Measurements from ENCODE around the gene TTLL8. TPM values are rescaled to one million over a fixed set of nuclear protein-coding genes. Genes with fewer than 3 reads are reported as not detected.

Gene TTLL8
- total RNA-seq, 4 donors from 2014 or later: not detected

DNA sequence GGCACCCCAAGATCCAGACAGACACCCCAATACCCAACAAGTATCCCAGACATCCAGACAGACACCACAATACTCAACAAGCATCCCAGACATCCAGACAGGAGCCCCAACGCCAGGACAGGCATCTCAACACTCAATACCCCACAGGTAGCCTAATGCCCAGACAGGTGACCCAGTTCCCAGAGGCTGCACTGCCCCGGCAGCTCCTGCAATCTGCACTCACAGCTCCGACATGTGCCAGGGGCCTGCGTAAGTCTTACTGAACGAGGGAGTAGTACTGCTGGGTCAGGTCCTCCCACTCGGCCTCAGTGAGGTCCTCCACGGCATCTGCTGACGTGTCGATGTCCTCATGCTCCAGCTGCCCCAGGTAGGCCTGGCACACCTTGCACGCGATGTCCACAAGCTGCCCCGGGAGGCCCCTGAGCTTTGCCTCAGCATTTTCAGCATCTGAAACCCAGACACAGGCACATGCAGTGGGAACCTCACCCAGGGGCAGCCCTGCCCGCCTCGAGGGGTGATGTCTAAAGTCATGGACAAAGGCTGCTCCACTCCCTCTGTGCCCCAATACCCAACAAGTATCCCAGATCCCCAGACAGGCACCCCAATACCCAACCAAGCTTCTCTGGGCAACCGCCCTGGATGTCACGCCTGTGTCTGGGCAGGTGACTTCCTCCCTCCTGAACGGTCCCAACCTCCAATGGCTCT lies 16.6 kb downstream of the TTLL8 start:
- no peak for DNase-seq (ENCODE audit: extremely low spot score)
- peaks cover 0 to 71% (median 5%) of the 10 kb centered on the region in 4 donors for H3K27me3 ChIP-seq
- H3K27ac ChIP-seq (replicated peaks in 1 of 4): no peak overlapping the region
- TF ChIP-seq, protein P1, sequence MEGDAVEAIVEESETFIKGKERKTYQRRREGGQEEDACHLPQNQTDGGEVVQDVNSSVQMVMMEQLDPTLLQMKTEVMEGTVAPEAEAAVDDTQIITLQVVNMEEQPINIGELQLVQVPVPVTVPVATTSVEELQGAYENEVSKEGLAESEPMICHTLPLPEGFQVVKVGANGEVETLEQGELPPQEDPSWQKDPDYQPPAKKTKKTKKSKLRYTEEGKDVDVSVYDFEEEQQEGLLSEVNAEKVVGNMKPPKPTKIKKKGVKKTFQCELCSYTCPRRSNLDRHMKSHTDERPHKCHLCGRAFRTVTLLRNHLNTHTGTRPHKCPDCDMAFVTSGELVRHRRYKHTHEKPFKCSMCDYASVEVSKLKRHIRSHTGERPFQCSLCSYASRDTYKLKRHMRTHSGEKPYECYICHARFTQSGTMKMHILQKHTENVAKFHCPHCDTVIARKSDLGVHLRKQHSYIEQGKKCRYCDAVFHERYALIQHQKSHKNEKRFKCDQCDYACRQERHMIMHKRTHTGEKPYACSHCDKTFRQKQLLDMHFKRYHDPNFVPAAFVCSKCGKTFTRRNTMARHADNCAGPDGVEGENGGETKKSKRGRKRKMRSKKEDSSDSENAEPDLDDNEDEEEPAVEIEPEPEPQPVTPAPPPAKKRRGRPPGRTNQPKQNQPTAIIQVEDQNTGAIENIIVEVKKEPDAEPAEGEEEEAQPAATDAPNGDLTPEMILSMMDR (IDR thresholded peaks at IDR 0.05): no peak
- no peak for TF ChIP-seq POLR2AphosphoS5 (IDR thresholded peaks at IDR 0.05)
- TF ChIP-seq EP300 (IDR thresholded peaks at IDR 0.05): no peak
- TF ChIP-seq POLR2A (IDR thresholded peaks at IDR 0.05; ENCODE audit: low read depth): no peak
- intact Hi-C loops (cut with DNase I): no loop called here
- H3K36me3 ChIP-seq: no peaks in the 10 kb centered on the region
- H3K4me3 ChIP-seq: no peak overlapping the region
- no peaks in the 10 kb centered on the region for H3K4me1 ChIP-seq
- 87% methylated on average over 12 of the region's 17 CpGs for WGBS
- peaks cover 0 to 12% (median 7%) of the 10 kb centered on the region in 4 donors for H3K9me3 ChIP-seq

DNA sequence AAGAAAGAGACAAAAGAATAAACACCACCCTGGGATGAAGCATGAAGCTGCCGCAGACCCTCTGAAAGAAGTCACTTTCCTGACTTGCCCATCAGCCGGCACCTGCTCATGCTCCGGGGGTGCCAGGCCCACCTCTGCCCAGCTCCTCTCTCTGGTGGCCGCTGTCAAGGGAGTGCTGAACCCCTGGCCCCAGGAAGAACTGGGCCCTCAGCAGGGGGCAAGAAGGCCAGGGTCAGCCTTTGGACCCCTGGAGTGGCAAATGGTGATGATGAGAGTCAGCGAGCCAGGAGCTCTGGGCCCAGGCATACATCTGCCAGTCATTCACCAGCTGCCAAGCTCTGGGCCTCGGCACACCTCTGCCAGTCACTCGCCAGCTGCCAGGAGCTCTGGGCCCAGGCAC lies 17.4 kb downstream of the TTLL8 start:
- Histone ChIP-seq H3K9me3 (peaks cover 0 to 12% (median 7%) of the 10 kb centered on the region in 4 donors), H3K36me3 (no peaks in the 10 kb centered on the region), H3K27me3 (peaks cover 0 to 67% (median 5%) of the 10 kb centered on the region in 4 donors), H3K4me1 (no peaks in the 10 kb centered on the region), H3K4me3 (no peak overlapping the region), H3K27ac (replicated peaks in 1 of 4) (no peak overlapping the region)
- DNase-seq (ENCODE audit: extremely low spot score): no peak
- no peak for TF ChIP-seq POLR2A (IDR thresholded peaks at IDR 0.05; ENCODE audit: low read depth)
- WGBS: 88% methylated on average over 6 of the region's 7 CpGs
- intact Hi-C loops (cut with DNase I): no loop called here

DNA sequence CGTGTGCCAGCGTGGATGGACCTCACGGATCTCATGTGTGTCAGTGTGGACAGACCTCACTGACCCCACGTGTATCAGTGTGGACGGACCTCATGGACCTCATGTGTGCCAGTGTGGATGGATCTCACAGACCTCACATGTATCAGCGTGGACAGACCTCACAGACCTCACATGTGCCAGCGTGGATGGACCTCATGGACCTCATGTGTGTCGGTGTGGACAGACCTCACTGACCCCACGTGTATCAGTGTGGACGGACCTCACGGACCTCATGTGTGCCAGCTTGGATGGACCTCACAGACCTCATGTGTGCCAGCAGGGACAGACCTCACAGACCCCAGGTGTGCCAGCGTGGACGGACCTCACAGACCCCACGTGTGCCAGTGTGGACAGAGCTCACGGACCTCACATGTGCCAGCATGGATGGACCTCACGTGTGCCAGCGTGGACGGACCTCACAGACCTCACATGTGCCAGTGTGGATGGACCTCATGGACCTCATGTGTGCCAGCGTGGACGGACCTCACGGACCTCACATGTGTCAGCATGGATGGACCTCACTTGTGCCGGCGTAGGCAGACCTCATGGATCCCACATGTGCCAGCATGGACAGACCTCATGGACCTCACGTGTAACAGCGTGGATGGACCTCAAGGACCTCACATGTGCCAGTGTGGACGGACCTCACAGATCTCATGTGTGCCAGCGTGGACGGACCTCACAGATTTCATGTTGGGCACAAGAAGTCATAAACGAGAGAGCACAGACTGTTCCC lies 18.2 kb downstream of the TTLL8 start:
- no peak for TF ChIP-seq POLR2AphosphoS5 (IDR thresholded peaks at IDR 0.05)
- no peak for TF ChIP-seq EP300 (IDR thresholded peaks at IDR 0.05)
- no peak for TF ChIP-seq POLR2A (IDR thresholded peaks at IDR 0.05; ENCODE audit: low read depth)
- TF ChIP-seq, protein P1 (IDR thresholded peaks at IDR 0.05): no peak
- no peak for DNase-seq (ENCODE audit: extremely low spot score)
- Histone ChIP-seq H3K27me3 (peaks cover 0 to 67% (median 5%) of the 10 kb centered on the region in 4 donors), H3K4me3 (no peak overlapping the region), H3K9me3 (peaks cover 0 to 12% (median 7%) of the 10 kb centered on the region in 4 donors), H3K27ac (replicated peaks in 1 of 4) (no peak overlapping the region), H3K4me1 (no peaks in the 10 kb centered on the region), H3K36me3 (no peaks in the 10 kb centered on the region)
- 83% methylated on average over 24 of the region's 29 CpGs for WGBS
- intact Hi-C loops (cut with DNase I): loop anchor here (10.0 kb wide), 1 partner anchor 275 kb away; no protein-coding TSS in a partner anchor

DNA sequence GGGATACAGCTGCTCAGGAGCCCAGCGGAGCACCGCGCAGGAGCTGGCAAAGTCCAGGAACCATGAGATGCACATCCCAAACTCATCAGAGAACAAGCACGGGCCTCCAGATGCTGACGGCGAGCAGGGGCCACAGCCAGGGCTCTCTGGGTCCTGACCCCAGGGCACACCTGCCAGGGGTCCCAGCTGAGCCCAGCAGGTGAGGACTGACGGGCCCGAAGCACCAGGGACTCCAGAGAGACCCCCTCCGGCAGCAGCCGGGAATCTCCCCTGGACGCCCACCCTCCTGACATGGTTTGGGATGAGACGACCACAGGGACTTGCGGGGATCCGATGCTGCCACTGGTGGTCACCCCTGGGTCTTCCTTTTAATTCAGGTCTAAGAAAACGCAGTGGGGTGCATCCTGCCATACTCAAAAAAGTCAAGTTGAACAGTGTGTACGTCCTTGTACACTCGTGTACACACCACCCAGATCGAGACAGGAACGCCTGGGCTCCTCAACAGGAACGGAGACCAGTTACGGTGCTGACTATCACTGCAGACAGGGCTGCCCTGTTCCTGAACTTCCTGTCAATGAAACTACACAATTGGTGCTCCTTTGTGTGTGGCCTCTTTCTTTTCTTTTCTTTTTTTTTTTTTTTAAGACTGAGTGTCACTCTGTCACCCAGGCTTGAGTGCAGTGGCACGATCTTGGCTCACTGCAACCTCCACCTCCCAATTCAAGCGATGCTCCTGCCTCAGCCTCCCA lies 21.9 kb downstream of the TTLL8 start:
- Histone ChIP-seq H3K4me1 (no peaks in the 10 kb centered on the region), H3K9me3 (peaks cover 0 to 12% (median 7%) of the 10 kb centered on the region in 4 donors), H3K4me3 (no peak overlapping the region), H3K27me3 (peaks cover 0 to 66% (median 0%) of the 10 kb centered on the region in 4 donors), H3K36me3 (no peaks in the 10 kb centered on the region), H3K27ac (replicated peaks in 1 of 4) (no peak overlapping the region)
- no peak for DNase-seq (ENCODE audit: extremely low spot score)
- TF ChIP-seq EP300 (IDR thresholded peaks at IDR 0.05): no peak
- TF ChIP-seq, protein P1 (IDR thresholded peaks at IDR 0.05): no peak
- no peak for TF ChIP-seq POLR2A (IDR thresholded peaks at IDR 0.05; ENCODE audit: low read depth)
- no peak for TF ChIP-seq POLR2AphosphoS5 (IDR thresholded peaks at IDR 0.05)
- intact Hi-C loops (cut with DNase I): loop anchor here (10.0 kb wide), 1 partner anchor 271 kb away; no protein-coding TSS in a partner anchor
- WGBS: 68% methylated on average over 13 of the region's 23 CpGs

All from esophagus muscularis mucosa (tissue), 4 donors.